A673 (cell line): ENCODE measurements around the gene EFNA5. TPM values are rescaled to one million over a fixed set of nuclear protein-coding genes. Genes with fewer than 3 reads are reported as not detected.

Source experiments
- BruUV-seq: library from RNA; stranded (reverse); fragments of 400-500 nt; replicated peaks from 2 replicates; lab custom pipeline; 2021; lab: Mats Ljungman, UMichigan
- CTCF ChIA-PET: fragments of 300-600 bp; sonication (Branson Sonifier 250); formaldehyde crosslinking; loops from one replicate; lab custom pipeline; 2022; ENCODE audit warnings: antibody characterized with exemption; lab: Charles Lee
- POLR2A ChIA-PET: fragments of 300-600 bp; sonication (Branson Sonifier 250); formaldehyde crosslinking; loops from one replicate; lab custom pipeline; 2022; ENCODE audit warnings: antibody characterized with exemption; ENCODE audit not compliant: low non-redundant PET; lab: Charles Lee
- DNase-seq: peaks from one replicate; pipeline ENCODE4 v3.0.0-alpha.2; 2015; ENCODE audit warnings: low spot score
- H3K27ac ChIP-seq: fragments of 200-600 bp; sonication (generic); 2 replicates; pipeline ENCODE4 v1.5.1; 2016; ENCODE audit warnings: mixed run types, low read depth, mild to moderate bottlenecking, mixed read lengths, antibody characterized with exemption, low read length; ENCODE audit not compliant: poor library complexity, severe bottlenecking
- H3K27me3 ChIP-seq: fragments of 200-600 bp; sonication (generic); replicated peaks from 2 replicates; pipeline ENCODE4 v1.6.1; 2017; ENCODE audit warnings: mixed run types, low read depth, mild to moderate bottlenecking, mixed read lengths, antibody characterized with exemption, low read length; ENCODE audit not compliant: insufficient read depth, poor library complexity
- H3K36me3 ChIP-seq: fragments of 200-600 bp; sonication (generic); 2 replicates; pipeline ENCODE4 v1.6.1; 2016; ENCODE audit warnings: mixed run types, mild to moderate bottlenecking, mixed read lengths, antibody characterized with exemption, low read length; ENCODE audit not compliant: insufficient read depth, poor library complexity, severe bottlenecking
- H3K4me1 ChIP-seq: fragments of 200-600 bp; sonication (generic); 2 replicates; pipeline ENCODE4 v1.6.1; 2017; ENCODE audit warnings: mixed run types, mild to moderate bottlenecking, mixed read lengths, antibody characterized with exemption, low read length; ENCODE audit not compliant: insufficient read depth, poor library complexity, severe bottlenecking
- H3K4me3 ChIP-seq: fragments of 200-600 bp; sonication (generic); 2 replicates; pipeline ENCODE4 v1.5.1; 2016; ENCODE audit warnings: low read depth, mixed run types, mild to moderate bottlenecking, mixed read lengths, low read length; ENCODE audit not compliant: poor library complexity, severe bottlenecking
- H3K9me3 ChIP-seq: fragments of 200-600 bp; sonication (generic); 2 replicates; pipeline ENCODE4 v1.6.1; 2016; ENCODE audit warnings: mixed run types, low read depth, mild to moderate bottlenecking, mixed read lengths, antibody characterized with exemption, low read length; ENCODE audit not compliant: poor library complexity, severe bottlenecking
- EZH2 ChIP-seq: fragments of 200-600 bp; sonication (generic); IDR thresholded peaks from 2 replicates; pipeline ENCODE4 v1.6.1; 2017; ENCODE audit warnings: borderline replicate concordance, low read depth, mild to moderate bottlenecking, mixed read lengths, antibody characterized with exemption, low read length; ENCODE audit not compliant: poor library complexity, severe bottlenecking
- intact Hi-C: fragments of 100-400 bp; cut with micrococcal nuclease; formaldehyde crosslinking; loops from one replicate; pipeline ENCODE4 v1.10.0; 2022; ENCODE audit not compliant: unreplicated experiment
- total RNA-seq: library from RNA; stranded (reverse); gene quantifications from 2 replicates; pipeline ENCODE4 v1.2.3, GENCODE V29; 2021
- TF ChIP-seq, protein P1 (sequence below): fragments of 300-800, 200-600 bp; sonication (generic); conservative IDR thresholded peaks from 2 replicates; pipeline ENCODE4 v1.5.1; 2017; ENCODE audit warnings: low read depth, mild to moderate bottlenecking, antibody characterized with exemption, low read length, moderate library complexity, mixed read lengths

Gene EFNA5
- total RNA-seq, 1 experiment from 2014 or later, result 16.7 TPM

DNA sequence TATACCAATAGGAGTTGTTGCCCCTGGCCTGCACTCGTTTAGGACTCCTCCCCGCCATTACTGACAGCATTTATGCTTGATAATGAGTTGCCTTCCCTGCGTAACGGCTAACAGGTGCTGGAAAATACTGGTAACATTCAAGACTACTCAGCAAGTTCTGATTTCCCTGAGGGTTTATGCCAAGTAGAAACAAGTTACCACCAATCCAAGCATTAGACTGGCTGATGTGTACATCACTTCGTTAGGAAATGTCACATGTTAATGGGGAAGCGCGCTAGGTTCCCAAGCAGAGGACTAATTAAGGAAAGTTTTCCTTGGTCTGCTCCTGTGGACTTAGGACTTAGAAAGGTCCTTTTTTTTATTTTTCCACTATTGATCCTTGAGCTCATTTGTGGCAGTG lies 302.1 kb downstream of the EFNA5 start:
- H3K27ac ChIP-seq, result no peak overlapping the region
- no peaks in the 10 kb centered on the region for H3K9me3 ChIP-seq
- DNase-seq, result no peak
- no peak overlapping the region for H3K4me3 ChIP-seq
- intact Hi-C loops, result loop anchor here (5.0 kb wide), 1 partner anchor 304 kb away; the partner anchor contains the start of gene EFNA5
- TF ChIP-seq EZH2, result no peak
- TF ChIP-seq, protein P1, sequence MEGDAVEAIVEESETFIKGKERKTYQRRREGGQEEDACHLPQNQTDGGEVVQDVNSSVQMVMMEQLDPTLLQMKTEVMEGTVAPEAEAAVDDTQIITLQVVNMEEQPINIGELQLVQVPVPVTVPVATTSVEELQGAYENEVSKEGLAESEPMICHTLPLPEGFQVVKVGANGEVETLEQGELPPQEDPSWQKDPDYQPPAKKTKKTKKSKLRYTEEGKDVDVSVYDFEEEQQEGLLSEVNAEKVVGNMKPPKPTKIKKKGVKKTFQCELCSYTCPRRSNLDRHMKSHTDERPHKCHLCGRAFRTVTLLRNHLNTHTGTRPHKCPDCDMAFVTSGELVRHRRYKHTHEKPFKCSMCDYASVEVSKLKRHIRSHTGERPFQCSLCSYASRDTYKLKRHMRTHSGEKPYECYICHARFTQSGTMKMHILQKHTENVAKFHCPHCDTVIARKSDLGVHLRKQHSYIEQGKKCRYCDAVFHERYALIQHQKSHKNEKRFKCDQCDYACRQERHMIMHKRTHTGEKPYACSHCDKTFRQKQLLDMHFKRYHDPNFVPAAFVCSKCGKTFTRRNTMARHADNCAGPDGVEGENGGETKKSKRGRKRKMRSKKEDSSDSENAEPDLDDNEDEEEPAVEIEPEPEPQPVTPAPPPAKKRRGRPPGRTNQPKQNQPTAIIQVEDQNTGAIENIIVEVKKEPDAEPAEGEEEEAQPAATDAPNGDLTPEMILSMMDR, result no peak
- ChIA-PET CTCF (no interaction called here), POLR2A (no interaction called here)
- no peaks in the 10 kb centered on the region for H3K36me3 ChIP-seq
- peaks cover 40% of the 10 kb centered on the region for H3K4me1 ChIP-seq
- no peaks in the 10 kb centered on the region for H3K27me3 ChIP-seq
- BruUV-seq, result no TSS peak

DNA sequence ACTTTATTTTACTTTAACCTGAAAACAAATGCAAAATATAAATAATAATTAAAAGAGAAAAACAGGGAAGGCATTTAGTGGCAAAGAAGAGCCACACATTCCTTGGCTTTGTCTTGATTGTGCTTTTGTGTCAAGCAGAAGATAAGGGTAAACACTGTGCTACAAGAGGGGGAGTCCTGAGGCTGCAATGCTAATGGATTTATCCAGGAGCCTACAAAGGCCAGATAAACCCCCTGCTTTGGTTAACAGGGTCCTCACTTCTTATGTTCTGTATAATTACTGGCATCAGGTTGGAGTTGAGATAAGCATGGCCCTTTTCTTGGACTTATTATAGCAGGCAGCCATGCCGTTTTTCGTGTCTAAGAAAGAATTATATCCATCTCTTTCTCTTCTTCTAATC lies 302.8 kb downstream of the EFNA5 start:
- no TSS peak for BruUV-seq
- Histone ChIP-seq H3K9me3 (no peaks in the 10 kb centered on the region), H3K36me3 (no peaks in the 10 kb centered on the region), H3K27ac (no peak overlapping the region), H3K4me1 (peaks cover 40% of the 10 kb centered on the region), H3K4me3 (no peak overlapping the region), H3K27me3 (no peaks in the 10 kb centered on the region)
- no peak for DNase-seq
- POLR2A ChIA-PET, result no interaction called here
- CTCF ChIA-PET, result no interaction called here
- intact Hi-C loops, result loop anchor here (5.0 kb wide), 1 partner anchor 304 kb away; the partner anchor contains the start of gene EFNA5
- TF ChIP-seq, protein P1, result no peak
- no peak for TF ChIP-seq EZH2

DNA sequence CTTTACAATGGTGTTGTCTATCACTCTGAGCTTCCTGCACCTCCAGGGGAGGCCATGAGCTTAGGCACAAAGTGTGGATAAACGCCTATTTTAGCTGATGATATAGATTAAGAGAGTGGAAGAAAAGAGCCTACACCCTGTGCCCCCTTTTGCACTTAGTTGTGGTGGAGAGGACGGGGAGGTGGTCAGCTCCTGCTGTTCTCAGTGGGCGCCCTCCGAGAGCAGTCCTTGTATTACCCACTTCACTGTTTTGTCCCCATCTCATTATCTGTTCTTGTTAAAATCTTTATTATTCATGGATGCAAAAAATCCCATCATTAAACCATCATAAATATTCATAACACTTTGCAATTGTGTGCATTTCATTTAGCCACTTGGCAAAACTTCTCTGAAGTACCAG lies 303.3 kb downstream of the EFNA5 start:
- no peaks in the 10 kb centered on the region for H3K36me3 ChIP-seq
- H3K4me3 ChIP-seq, result no peak overlapping the region
- intact Hi-C loops, result loop anchor here (5.0 kb wide), 1 partner anchor 305 kb away; the partner anchor contains the start of gene EFNA5
- no peak overlapping the region for H3K27ac ChIP-seq
- peak; percentile 50 for DNase-seq
- H3K4me1 ChIP-seq, result peaks cover 40% of the 10 kb centered on the region
- no peak for TF ChIP-seq EZH2
- TF ChIP-seq, protein P1, result no peak
- no peaks in the 10 kb centered on the region for H3K9me3 ChIP-seq
- H3K27me3 ChIP-seq, result no peaks in the 10 kb centered on the region
- ChIA-PET CTCF (no interaction called here), POLR2A (no interaction called here)
- BruUV-seq, result no TSS peak
